Mesothelial cell of epicardium (in vitro differentiated cells): ENCODE measurements around the gene MAP4K5. TPM values are rescaled to one million over a fixed set of nuclear protein-coding genes. Genes with fewer than 3 reads are reported as not detected.
A peak's percentile ranks its signal among the peaks of the same experiment; 100 is the strongest.

Source experiments
- DNase-seq, 2 experiments: peaks; one replicate each; pipeline ENCODE4 v3.0.0; 2021; ENCODE audit warnings: low spot score in 2 of 2; ENCODE audit not compliant: unreplicated experiment in 2 of 2
- H3K27ac Mint-ChIP-seq: 2 replicates; pipeline ENCODE4 v1.8.0; 2021; ENCODE audit warnings: mixed read lengths
- H3K27me3 Mint-ChIP-seq: 2 replicates; pipeline ENCODE4 v1.8.0; 2021; ENCODE audit warnings: low read depth, mixed read lengths
- H3K36me3 Mint-ChIP-seq: 2 replicates; pipeline ENCODE4 v1.8.0; 2021; ENCODE audit warnings: mixed read lengths
- H3K4me1 Mint-ChIP-seq: 2 replicates; pipeline ENCODE4 v1.8.0; 2021; ENCODE audit warnings: mixed read lengths
- H3K4me3 Mint-ChIP-seq: 2 replicates; pipeline ENCODE4 v1.8.0; 2021; ENCODE audit warnings: mild to moderate bottlenecking, moderate library complexity, mixed read lengths
- H3K9me3 Mint-ChIP-seq: 2 replicates; pipeline ENCODE4 v1.8.0; 2021; ENCODE audit warnings: mixed read lengths
- CTCF ChIP-seq: fragments of 200-600 bp; sonication (generic); IDR thresholded peaks from one replicate; pipeline ENCODE4 v1.5.0; 2021; ENCODE audit warnings: antibody characterized with exemption; ENCODE audit not compliant: unreplicated experiment
- total RNA-seq: library from RNA; stranded (reverse); gene quantifications from 3 replicates; pipeline ENCODE4 v1.2.1, GENCODE V29; 2021

Gene MAP4K5
- total RNA-seq, 1 donor from 2014 or later = 95.4 TPM

GRCh38 chr14:50447461-50447860, 84.9 kb downstream of the MAP4K5 start:
- H3K4me3 Mint-ChIP-seq = no peak overlapping the region
- H3K36me3 Mint-ChIP-seq = peaks cover 44% of the 10 kb centered on the region
- no peak for TF ChIP-seq CTCF
- H3K27ac Mint-ChIP-seq = peak overlapping the region; percentile 53
- DNase-seq = no peak
- H3K27me3 Mint-ChIP-seq = no peaks in the 10 kb centered on the region
- peaks cover 6% of the 10 kb centered on the region for H3K4me1 Mint-ChIP-seq
- peaks cover 9% of the 10 kb centered on the region for H3K9me3 Mint-ChIP-seq

DNA sequence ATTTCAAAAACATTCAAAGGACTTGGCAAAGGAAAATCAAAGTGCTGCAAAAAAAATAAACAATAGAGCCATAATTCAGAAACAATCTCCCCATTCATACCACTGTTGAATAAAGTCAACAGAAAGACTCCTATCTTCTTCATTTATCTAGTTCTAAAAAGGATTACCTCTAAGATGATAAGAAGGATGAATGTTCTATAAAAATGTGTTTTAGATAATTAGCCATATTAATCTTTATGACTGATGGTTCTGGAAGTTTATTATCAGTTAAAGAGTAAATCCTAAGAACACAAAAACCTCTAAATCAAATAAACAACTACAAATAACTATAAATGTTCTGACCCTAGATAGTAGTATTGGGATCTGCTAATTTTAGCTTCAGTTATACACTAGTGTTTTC, 97.8 kb downstream of the MAP4K5 start:
- peaks cover 42% of the 10 kb centered on the region for H3K36me3 Mint-ChIP-seq

DNA sequence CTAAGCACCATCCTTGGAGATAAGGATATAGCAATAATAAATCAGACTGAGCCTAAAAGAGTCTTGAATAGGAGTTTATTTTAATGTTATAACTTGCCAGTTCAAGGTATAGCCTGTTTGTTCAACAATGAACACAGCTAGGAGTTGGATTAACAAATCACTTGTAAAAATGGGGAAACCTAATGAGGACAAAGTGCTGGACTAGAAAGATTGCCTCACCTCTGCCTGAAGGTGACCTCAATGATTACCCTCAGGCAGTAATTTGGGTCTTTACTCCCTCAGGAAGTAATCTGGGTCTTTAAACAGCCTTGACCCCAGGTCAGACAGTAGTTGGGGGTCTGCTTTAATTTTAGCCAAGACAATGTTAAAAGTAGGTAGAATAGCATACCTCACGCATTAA, 100.2 kb downstream of the MAP4K5 start:
- H3K4me1 Mint-ChIP-seq = peaks cover 37% of the 10 kb centered on the region
- H3K9me3 Mint-ChIP-seq = peaks cover 5% of the 10 kb centered on the region
- TF ChIP-seq CTCF = no peak
- no peaks in the 10 kb centered on the region for H3K27me3 Mint-ChIP-seq
- no peak overlapping the region for H3K27ac Mint-ChIP-seq
- peaks cover 35% of the 10 kb centered on the region for H3K36me3 Mint-ChIP-seq
- no peak for DNase-seq
- no peak overlapping the region for H3K4me3 Mint-ChIP-seq

More for the DNA sequence above, 97.8 kb downstream of the MAP4K5 start:
- DNase-seq = no peak
- Mint-ChIP-seq H3K27me3 (no peaks in the 10 kb centered on the region), H3K9me3 (peaks cover 13% of the 10 kb centered on the region), H3K4me1 (peaks cover 27% of the 10 kb centered on the region), H3K4me3 (no peak overlapping the region), H3K27ac (peak overlapping the region; percentile 64)
- no peak for TF ChIP-seq CTCF

DNA sequence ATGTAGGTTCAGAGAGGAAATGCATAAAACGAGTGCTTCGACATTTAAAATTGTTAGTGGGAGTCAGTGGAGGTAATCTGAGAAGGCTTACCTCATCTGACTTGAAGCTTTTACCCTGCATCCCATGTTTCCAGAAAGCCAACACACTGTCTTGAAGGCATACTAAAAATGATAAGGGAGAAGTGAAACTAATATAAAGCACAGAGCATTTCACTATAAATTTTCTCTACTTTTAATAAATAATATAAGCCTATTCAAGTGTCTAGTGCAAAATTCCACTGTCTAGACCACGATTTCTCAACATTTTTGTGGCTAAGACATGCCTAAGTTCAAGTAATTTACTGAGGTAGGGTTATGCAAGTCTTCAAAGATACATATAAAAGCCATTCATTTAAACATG, 106.6 kb downstream of the MAP4K5 start:
- Mint-ChIP-seq H3K9me3 (no peaks in the 10 kb centered on the region), H3K4me1 (peaks cover 14% of the 10 kb centered on the region), H3K36me3 (peaks cover 24% of the 10 kb centered on the region), H3K4me3 (no peak overlapping the region), H3K27me3 (no peaks in the 10 kb centered on the region), H3K27ac (peak overlapping the region; percentile 87)
- no peak for TF ChIP-seq CTCF
- DNase-seq = no peak

DNA sequence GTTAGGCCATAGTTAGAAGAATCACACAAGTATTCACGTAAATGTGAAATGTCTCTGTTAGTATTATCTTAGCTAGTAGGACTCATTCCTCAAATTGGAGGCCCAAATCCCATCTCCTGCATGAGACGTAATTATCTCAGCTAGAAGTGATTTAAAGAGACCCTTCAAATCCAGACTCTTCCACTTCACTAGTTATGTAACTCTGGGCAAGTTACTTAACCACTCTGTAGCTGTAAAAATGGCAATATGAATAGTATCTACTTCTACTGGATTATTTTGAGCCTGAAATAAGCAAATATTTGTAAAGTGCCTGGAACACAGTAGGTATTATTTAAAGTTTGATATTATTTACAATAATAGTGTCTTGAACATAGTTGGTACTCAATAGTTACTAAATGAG, 107.3 kb downstream of the MAP4K5 start:
- Mint-ChIP-seq H3K9me3 (no peaks in the 10 kb centered on the region), H3K36me3 (peaks cover 27% of the 10 kb centered on the region), H3K27me3 (no peaks in the 10 kb centered on the region), H3K4me3 (no peak overlapping the region), H3K27ac (no peak overlapping the region), H3K4me1 (peaks cover 14% of the 10 kb centered on the region)
- no peak for TF ChIP-seq CTCF
- DNase-seq = no peak

- TF ChIP-seq CTCF = no peak
- no peak overlapping the region for H3K27ac Mint-ChIP-seq
- DNase-seq = no peak
- H3K4me1 Mint-ChIP-seq = peaks cover 8% of the 10 kb centered on the region
- H3K9me3 Mint-ChIP-seq = no peaks in the 10 kb centered on the region
- peaks cover 34% of the 10 kb centered on the region for H3K36me3 Mint-ChIP-seq
- no peak overlapping the region for H3K4me3 Mint-ChIP-seq
- no peaks in the 10 kb centered on the region for H3K27me3 Mint-ChIP-seq
Measured at GRCh38 chr14:50423529-50423928, 108.8 kb downstream of the MAP4K5 start.
